ENCODE results near the gene GALNT9. TPM values are rescaled to one million over a fixed set of nuclear protein-coding genes. Genes with fewer than 3 reads are reported as not detected.
"Not testable (repeated sequence)": the region's sequence is repeated elsewhere in the genome, so short reads cannot be mapped to it uniquely, and the experiment has no call there.

The GALNT9 gene
- total RNA-seq, 2 experiments from 2014 or later: 0.30 TPM; not detected in 1

- intact Hi-C loops (cut with DNase I, micrococcal nuclease); H3K27me3 Mint-ChIP-seq; CTCF ChIA-PET; H3K4me1 Mint-ChIP-seq; ATAC-seq; H3K9me3 Mint-ChIP-seq (ENCODE audit: low read depth); H3K36me3 Mint-ChIP-seq (ENCODE audit: low read depth); DNase-seq; H3K4me3 Mint-ChIP-seq; H3K27ac Mint-ChIP-seq; POLR2A ChIA-PET: not testable (repeated sequence)
These were observed 25.5 kb downstream of the GALNT9 start for GRCh38 chr12:132303853-132304373.

- POLR2A ChIA-PET: interaction anchor here (0.6 kb wide), 1 partner anchor 571 kb away, joined by 3 read pairs; no protein-coding TSS in a partner anchor
- Mint-ChIP-seq H3K9me3 (ENCODE audit: low read depth) (no peaks in the 10 kb centered on the region), H3K27ac (no peak overlapping the region), H3K4me1 (no peaks in the 10 kb centered on the region), H3K4me3 (no peak overlapping the region), H3K27me3 (peaks cover 6% of the 10 kb centered on the region), H3K36me3 (ENCODE audit: low read depth) (no peaks in the 10 kb centered on the region)
- CTCF ChIA-PET: no interaction called here
- no peak for DNase-seq
- ATAC-seq: no peak
- intact Hi-C loops (cut with DNase I, micrococcal nuclease): no loop called here
These were observed 26.7 kb downstream of the GALNT9 start for GRCh38 chr12:132302466-132303358.

- no peak overlapping the region for H3K27ac Mint-ChIP-seq
- ATAC-seq (no peak), DNase-seq (no peak)
- POLR2A ChIA-PET: no interaction called here
- no peaks in the 10 kb centered on the region for H3K9me3 Mint-ChIP-seq (ENCODE audit: low read depth)
- intact Hi-C loops (cut with DNase I, micrococcal nuclease): no loop called here
- no peaks in the 10 kb centered on the region for H3K4me1 Mint-ChIP-seq
- H3K4me3 Mint-ChIP-seq: no peak overlapping the region
- CTCF ChIA-PET: no interaction called here
- H3K36me3 Mint-ChIP-seq (ENCODE audit: low read depth): no peaks in the 10 kb centered on the region
- H3K27me3 Mint-ChIP-seq: peaks cover 3% of the 10 kb centered on the region
These were observed 28.3 kb downstream of the GALNT9 start for GRCh38 chr12:132300789-132301722.

GRCh38 chr12:132296063-132296462, 33.3 kb downstream of the GALNT9 start:
- H3K27me3 Mint-ChIP-seq: peaks cover 5% of the 10 kb centered on the region
- H3K9me3 Mint-ChIP-seq (ENCODE audit: low read depth): no peaks in the 10 kb centered on the region
- intact Hi-C loops (cut with DNase I, micrococcal nuclease): no loop called here
- H3K36me3 Mint-ChIP-seq (ENCODE audit: low read depth): no peaks in the 10 kb centered on the region
- no peak overlapping the region for H3K27ac Mint-ChIP-seq
- no peak for ATAC-seq
- CTCF ChIA-PET: interaction anchor here (1.0 kb wide), 1 partner anchor 100 kb away, joined by 4 read pairs; no protein-coding TSS in a partner anchor
- no peaks in the 10 kb centered on the region for H3K4me1 Mint-ChIP-seq
- no peak for DNase-seq
- POLR2A ChIA-PET: no interaction called here
- H3K4me3 Mint-ChIP-seq: no peak overlapping the region

- H3K9me3 Mint-ChIP-seq (ENCODE audit: low read depth); H3K4me1 Mint-ChIP-seq; POLR2A ChIA-PET; H3K27ac Mint-ChIP-seq; H3K27me3 Mint-ChIP-seq; ATAC-seq; intact Hi-C loops (cut with DNase I, micrococcal nuclease); CTCF ChIA-PET; H3K36me3 Mint-ChIP-seq (ENCODE audit: low read depth); DNase-seq; H3K4me3 Mint-ChIP-seq: not testable (repeated sequence)
These were observed 33.8 kb downstream of the GALNT9 start for GRCh38 chr12:132295561-132295960.

- Mint-ChIP-seq H3K9me3 (ENCODE audit: low read depth) (no peaks in the 10 kb centered on the region), H3K4me3 (no peak overlapping the region), H3K27ac (no peak overlapping the region), H3K36me3 (ENCODE audit: low read depth) (no peaks in the 10 kb centered on the region), H3K4me1 (no peaks in the 10 kb centered on the region), H3K27me3 (peaks cover 5% of the 10 kb centered on the region)
- ATAC-seq (no peak), DNase-seq (no peak)
- intact Hi-C loops (cut with DNase I, micrococcal nuclease): no loop called here
- ChIA-PET POLR2A (no interaction called here), CTCF (no interaction called here)
These were observed 34.3 kb downstream of the GALNT9 start for GRCh38 chr12:132295101-132295526.

- H3K27me3 Mint-ChIP-seq: peaks cover 5% of the 10 kb centered on the region
- H3K27ac Mint-ChIP-seq: no peak overlapping the region
- H3K4me3 Mint-ChIP-seq: no peak overlapping the region
- CTCF ChIA-PET: no interaction called here
- POLR2A ChIA-PET: no interaction called here
- intact Hi-C loops (cut with DNase I, micrococcal nuclease): no loop called here
- ATAC-seq: no peak
- DNase-seq: no peak
- no peaks in the 10 kb centered on the region for H3K4me1 Mint-ChIP-seq
- no peaks in the 10 kb centered on the region for H3K9me3 Mint-ChIP-seq (ENCODE audit: low read depth)
- no peaks in the 10 kb centered on the region for H3K36me3 Mint-ChIP-seq (ENCODE audit: low read depth)
These were observed 35.0 kb downstream of the GALNT9 start for GRCh38 chr12:132294121-132295034.

GRCh38 chr12:132292328-132293319, 36.8 kb downstream of the GALNT9 start:
- Mint-ChIP-seq H3K9me3 (ENCODE audit: low read depth) (no peaks in the 10 kb centered on the region), H3K4me1 (no peaks in the 10 kb centered on the region), H3K27ac (no peak overlapping the region), H3K36me3 (ENCODE audit: low read depth) (no peaks in the 10 kb centered on the region), H3K4me3 (no peak overlapping the region), H3K27me3 (peaks cover 10% of the 10 kb centered on the region)
- ATAC-seq (no peak), DNase-seq (no peak)
- ChIA-PET POLR2A (no interaction called here), CTCF (no interaction called here)
- intact Hi-C loops (cut with DNase I, micrococcal nuclease): no loop called here

GRCh38 chr12:132291402-132292175, 37.8 kb downstream of the GALNT9 start:
- no peak overlapping the region for H3K27ac Mint-ChIP-seq
- no peaks in the 10 kb centered on the region for H3K9me3 Mint-ChIP-seq (ENCODE audit: low read depth)
- no peaks in the 10 kb centered on the region for H3K4me1 Mint-ChIP-seq
- DNase-seq (no peak), ATAC-seq (no peak)
- ChIA-PET CTCF (no interaction called here), POLR2A (no interaction called here)
- H3K27me3 Mint-ChIP-seq: peaks cover 18% of the 10 kb centered on the region
- intact Hi-C loops (cut with DNase I, micrococcal nuclease): no loop called here
- H3K4me3 Mint-ChIP-seq: no peak overlapping the region
- H3K36me3 Mint-ChIP-seq (ENCODE audit: low read depth): no peaks in the 10 kb centered on the region

- ChIA-PET POLR2A (no interaction called here), CTCF (no interaction called here)
- Mint-ChIP-seq H3K36me3 (ENCODE audit: low read depth) (no peaks in the 10 kb centered on the region), H3K9me3 (ENCODE audit: low read depth) (no peaks in the 10 kb centered on the region), H3K4me1 (no peaks in the 10 kb centered on the region), H3K27ac (no peak overlapping the region), H3K27me3 (peaks cover 24% of the 10 kb centered on the region), H3K4me3 (no peak overlapping the region)
- DNase-seq (no peak), ATAC-seq (no peak)
- intact Hi-C loops (cut with DNase I, micrococcal nuclease): no loop called here
These were observed 39.2 kb downstream of the GALNT9 start for GRCh38 chr12:132290203-132290540.
